D721Med (cell line): ENCODE results near the gene UBE2N.
"Not testable (repeated sequence)": the region's sequence is repeated elsewhere in the genome, so short reads cannot be mapped to it uniquely, and the experiment has no call there.

Source experiments
- DNase-seq: peaks from one replicate; pipeline ENCODE4 v3.0.0; 2011; ENCODE audit warnings: low spot score; ENCODE audit not compliant: insufficient read length
- FAIRE-seq: peaks from 2 replicates; lab custom pipeline; 2011; peaks lifted over from hg19 to GRCh38; lab: Jason Lieb, UNC
- CTCF ChIP-seq: IDR thresholded peaks from 2 replicates; pipeline ENCODE4 v1.5.1; 2012; ENCODE audit warnings: mild to moderate bottlenecking, control low read depth; ENCODE audit not compliant: insufficient read depth; ENCODE audit errors: missing control alignments

Gene UBE2N

GRCh38 chr12:93380480-93381121, 61.1 kb downstream of the UBE2N start:
- FAIRE-seq, result no peak
- no peak for DNase-seq
- TF ChIP-seq CTCF, result peak; percentile 29

GRCh38 chr12:93379981-93380361, 61.8 kb downstream of the UBE2N start:
- FAIRE-seq (no peak), DNase-seq (no peak)
- TF ChIP-seq CTCF, result no peak

- FAIRE-seq (no peak), DNase-seq (no peak)
- TF ChIP-seq CTCF, result no peak
These were observed 62.3 kb downstream of the UBE2N start for GRCh38 chr12:93379326-93379980.

GRCh38 chr12:93378998-93379325, 62.8 kb downstream of the UBE2N start:
- no peak for TF ChIP-seq CTCF
- no peak for FAIRE-seq
- DNase-seq, result no peak

- FAIRE-seq, DNase-seq: not testable (repeated sequence)
These were observed 63.4 kb downstream of the UBE2N start for GRCh38 chr12:93378196-93378997.

GRCh38 chr12:93377252-93378195, 64.2 kb downstream of the UBE2N start, which contains the start of gene NUDT4:
NUDT4 (plus strand) TSS chr12:93377925; CDS start chr12:93378323, 398 bp downstream.
- FAIRE-seq, result no peak
- no peak for TF ChIP-seq CTCF

More at GRCh38 chr12:93377252-93378195, 64.2 kb downstream of the UBE2N start, which contains the start of gene NUDT4:
- peak; percentile 81 for DNase-seq
